HepG2 (cell line): ENCODE results near the gene UMOD. TPM values are rescaled to one million over a fixed set of nuclear protein-coding genes. Genes with fewer than 3 reads are reported as not detected.

Source experiments
- ATAC-seq: fragments of 200-7000 bp; cut with Tn5 transposase; 3 replicates; pipeline ENCODE4 v1.9.1; 2020; ENCODE audit warnings: mild to moderate bottlenecking, moderate library complexity
- BruUV-seq: library from RNA; stranded (reverse); fragments of 400-500 nt; replicated peaks from 2 replicates; lab custom pipeline; 2021; lab: Mats Ljungman, UMichigan
- CTCF ChIA-PET: fragments of 300-600 bp; formaldehyde crosslinking; extraction: SDS; loops from one replicate; lab custom pipeline; 2021; ENCODE audit warnings: low total read pairs, inconsistent platforms, low intra/inter-chr PET ratio; lab: Yijun Ruan, JAX
- POLR2A ChIA-PET: fragments of 350-600 bp; sonication (Branson Sonifier 250); formaldehyde crosslinking; loops from one replicate; lab custom pipeline; 2020; ENCODE audit warnings: antibody characterized with exemption, inconsistent platforms; lab: Yijun Ruan, JAX
- DNase-seq: peaks from one replicate; pipeline ENCODE4 v3.0.0-alpha.2; 2015; ENCODE audit warnings: low spot score
- FAIRE-seq: peaks from 3 replicates; lab custom pipeline; 2011; peaks lifted over from hg19 to GRCh38; lab: Jason Lieb, UNC
- H2AFZ ChIP-seq: one replicate; pipeline ENCODE4 v1.6.1; 2011; ENCODE audit warnings: low read length, inconsistent platforms
- H3K27ac ChIP-seq: fragments of 300-600 bp; 3 replicates; pipeline ENCODE4 v1.8.0; 2011; ENCODE audit warnings: mixed run types, mild to moderate bottlenecking, mixed read lengths, low read length, inconsistent platforms; ENCODE audit not compliant: insufficient read depth; ENCODE audit errors: extremely low read length
- H3K27me3 ChIP-seq, 2 experiments: fragments of 200-600 bp in 1 of 2; 2 replicates in 1 of 2; 3 replicates in 1 of 2; pipeline versions ENCODE4 v1.6.0 to v1.8.0; 2011; ENCODE audit warnings: low read length in 2 of 2, mild to moderate bottlenecking in 2 of 2, moderate library complexity in 2 of 2, inconsistent platforms in 1 of 2; ENCODE audit not compliant: insufficient read depth in 2 of 2, control insufficient read depth in 1 of 2
- H3K36me3 ChIP-seq, 2 experiments: fragments of 200-600 bp in 1 of 2; replicated peaks in 1 of 2; 2 replicates in 1 of 2; 3 replicates in 1 of 2; pipeline versions ENCODE4 v1.5.1 to v1.8.0; 2011; ENCODE audit warnings: low read length in 2 of 2, inconsistent platforms in 1 of 2; ENCODE audit not compliant: insufficient read depth in 2 of 2, control insufficient read depth in 1 of 2
- H3K4me1 ChIP-seq: 2 replicates; pipeline ENCODE4 v1.5.1; 2012; ENCODE audit warnings: low read length, inconsistent platforms; ENCODE audit not compliant: insufficient read depth
- H3K4me2 ChIP-seq: 2 replicates; pipeline ENCODE4 v1.6.0; 2011; ENCODE audit warnings: low read depth, low read length, inconsistent platforms
- H3K4me3 ChIP-seq, 3 experiments: fragments of 200-600 bp in 1 of 3; sonication (generic), shearing (Covaris generic) in 1 of 3; replicated peaks in 1 of 3; 2 replicates each; pipeline ENCODE4 v1.5.1; 2011 to 2016; ENCODE audit warnings: low read length in 3 of 3, inconsistent platforms in 2 of 3, low read depth in 2 of 3, mild to moderate bottlenecking in 2 of 3, control low read depth in 1 of 3, mixed read lengths in 1 of 3; ENCODE audit not compliant: insufficient read depth in 1 of 3
- H3K79me2 ChIP-seq: one replicate; pipeline ENCODE4 v1.6.1; 2011; ENCODE audit warnings: low read length, inconsistent platforms; ENCODE audit not compliant: insufficient read depth
- H3K9ac ChIP-seq: 2 replicates; pipeline ENCODE4 v1.6.0; 2011; ENCODE audit warnings: mild to moderate bottlenecking, low read depth, low read length, inconsistent platforms; ENCODE audit not compliant: insufficient read depth
- H3K9me3 ChIP-seq: 2 replicates; pipeline ENCODE4 v1.5.1; 2012; ENCODE audit warnings: mild to moderate bottlenecking, low read length
- H4K20me1 ChIP-seq: 2 replicates; pipeline ENCODE4 v1.6.0; 2011; ENCODE audit warnings: inconsistent platforms, mild to moderate bottlenecking, low read length, moderate library complexity; ENCODE audit not compliant: insufficient read depth
- ARHGAP35 ChIP-seq: sonication (generic); formaldehyde crosslinking; IDR thresholded peaks from 2 replicates; pipeline ENCODE4 v1.9.0; 2022; ENCODE audit warnings: mild to moderate bottlenecking, inconsistent platforms, moderate library complexity, missing genetic modification reagents, borderline replicate concordance
- CEBPG ChIP-seq: IDR thresholded peaks from 2 replicates; pipeline ENCODE4 v1.6.1; 2016
- GATA4 ChIP-seq: sonication (generic); IDR thresholded peaks from 2 replicates; pipeline ENCODE4 v1.6.1; 2016; ENCODE audit warnings: antibody characterized with exemption, low read depth, borderline replicate concordance
- MTA3 ChIP-seq: sonication (generic); formaldehyde crosslinking; IDR thresholded peaks from 2 replicates; pipeline ENCODE4 v1.4.0; 2020; ENCODE audit warnings: missing genetic modification reagents
- NFYB ChIP-seq: sonication (generic); formaldehyde crosslinking; IDR thresholded peaks from 2 replicates; pipeline ENCODE4 v1.4.0; 2020; ENCODE audit warnings: missing genetic modification reagents
- PTBP1 ChIP-seq: fragments of 200-400 bp; formaldehyde crosslinking; IDR thresholded peaks from 2 replicates; pipeline ENCODE4 v1.6.1; 2018; ENCODE audit warnings: low read length, low read depth; ENCODE audit not compliant: poor library complexity, severe bottlenecking
- RAD21 ChIP-seq: fragments of 450-650 bp; formaldehyde crosslinking; IDR thresholded peaks from 2 replicates; pipeline ENCODE4 v1.5.0; 2020; ENCODE audit warnings: mild to moderate bottlenecking
- RARA ChIP-seq: IDR thresholded peaks from 2 replicates; pipeline ENCODE4 v1.6.1; 2016; ENCODE audit warnings: missing genetic modification reagents, missing compliant biosample characterization
- RELA ChIP-seq: sonication (generic); formaldehyde crosslinking; IDR thresholded peaks from 2 replicates; pipeline ENCODE4 v1.4.0; 2020; ENCODE audit warnings: missing genetic modification reagents
- SOX13 ChIP-seq, 3 experiments: fragments of 450-650 bp in 1 of 3; sonication (generic) in 1 of 3; formaldehyde crosslinking in 1 of 3; IDR thresholded peaks in 2 of 3; conservative IDR thresholded peaks in 1 of 3; 2 replicates each; pipeline versions ENCODE4 v1.5.0 to v1.6.1; 2016 to 2020; ENCODE audit warnings: antibody characterized with exemption in 1 of 3, mild to moderate bottlenecking in 1 of 3, missing compliant biosample characterization in 1 of 3, missing genetic modification reagents in 1 of 3, moderate library complexity in 1 of 3
- SOX6 ChIP-seq, 2 experiments: fragments of 450-650 bp in 1 of 2; sonication (generic) in 1 of 2; formaldehyde crosslinking in 1 of 2; IDR thresholded peaks; 2 replicates each; pipeline versions ENCODE4 v1.4.0 to v1.6.1; 2017 to 2020; ENCODE audit warnings: antibody characterized with exemption in 1 of 2, mild to moderate bottlenecking in 1 of 2, missing genetic modification reagents in 1 of 2
- SPEN ChIP-seq: sonication (generic); formaldehyde crosslinking; IDR thresholded peaks from 2 replicates; pipeline ENCODE4 v1.5.1; 2020; ENCODE audit warnings: low read depth, mild to moderate bottlenecking, missing genetic modification reagents
- TP53 ChIP-seq: sonication (generic); formaldehyde crosslinking; conservative IDR thresholded peaks from 2 replicates; pipeline ENCODE4 v1.4.0; 2020; ENCODE audit warnings: missing genetic modification reagents
- ZFP82 ChIP-seq: sonication (generic); formaldehyde crosslinking; IDR thresholded peaks from 2 replicates; pipeline ENCODE4 v1.5.1; 2020; ENCODE audit warnings: mild to moderate bottlenecking, missing genetic modification reagents, borderline replicate concordance
- ZNF20 ChIP-seq: sonication (generic); formaldehyde crosslinking; IDR thresholded peaks from 2 replicates; pipeline ENCODE4 v1.4.0; 2020; ENCODE audit warnings: mild to moderate bottlenecking, moderate library complexity, missing genetic modification reagents
- ZNF256 ChIP-seq: sonication (generic); formaldehyde crosslinking; conservative IDR thresholded peaks from 2 replicates; pipeline ENCODE4 v1.4.0; 2020; ENCODE audit warnings: missing genetic modification reagents
- ZNF354B ChIP-seq: sonication (generic); formaldehyde crosslinking; IDR thresholded peaks from 2 replicates; pipeline ENCODE4 v1.8.0; 2022; ENCODE audit warnings: mild to moderate bottlenecking, missing genetic modification reagents
- ZNF782 ChIP-seq: sonication (generic); formaldehyde crosslinking; IDR thresholded peaks from 2 replicates; pipeline ENCODE4 v1.4.0; 2020; ENCODE audit warnings: missing genetic modification reagents, mild to moderate bottlenecking, borderline replicate concordance
- ZSCAN25 ChIP-seq: sonication (generic); formaldehyde crosslinking; IDR thresholded peaks from 2 replicates; pipeline ENCODE4 v1.8.0; 2022; ENCODE audit warnings: mild to moderate bottlenecking, missing genetic modification reagents
- WGBS: methylation state at CpG from one replicate; pipeline ENCODE4 v1.1.6; 2017; ENCODE audit warnings: low lambda C conversion rate; 5-methylcytosine and 5-hydroxymethylcytosine counted together
- in situ Hi-C: cut with HindIII; loops from 2 replicates; pipeline ENCODE4 v1.10.0; 2017; ENCODE audit warnings: low pct_unique_long_range_greater_than_20kb; ENCODE audit not compliant: extremely low pct_ligation_motif_present
- intact Hi-C: fragments of 100-400 bp; cut with micrococcal nuclease; formaldehyde crosslinking; loops from one replicate; pipeline ENCODE4 v1.10.0; 2022; ENCODE audit not compliant: unreplicated experiment
- polyA plus RNA-seq, 8 experiments: library from polyadenylated mRNA; depleted of rRNA in 3 of 8; stranded (reverse) in 7 of 8; unstranded in 1 of 8; fragments of >200 nt; fragmentation: Illumina TruSeq in 4 of 8; extraction: Trizol in 4 of 8; gene quantifications; 2 replicates each; pipeline versions ENCODE4 v1.2.1 to v1.2.3, GENCODE V29; 2011 to 2016; ENCODE audit warnings: low read depth in 4 of 8, missing spikeins in 1 of 8, mixed read lengths in 1 of 8; ENCODE audit not compliant: insufficient read depth in 1 of 8
- total RNA-seq, 5 experiments: library from RNA; depleted of rRNA; stranded (reverse); fragments of >200 nt; fragmentation: Illumina TruSeq; extraction: Trizol; gene quantifications; 2 replicates each; pipeline ENCODE4 v1.2.3, GENCODE V29; 2016; ENCODE audit warnings: low read depth in 1 of 5
- TF ChIP-seq, protein P1 (sequence below): sonication (generic); formaldehyde crosslinking; IDR thresholded peaks from 2 replicates; pipeline ENCODE4 v1.5.0; 2020; ENCODE audit warnings: mild to moderate bottlenecking, missing genetic modification reagents, borderline replicate concordance

Gene UMOD
- total and polyA plus RNA-seq, 2 of the 13 experiments (the other 11 are each of a cell fraction or from before 2014, with no cell fraction given) = not detected

DNA sequence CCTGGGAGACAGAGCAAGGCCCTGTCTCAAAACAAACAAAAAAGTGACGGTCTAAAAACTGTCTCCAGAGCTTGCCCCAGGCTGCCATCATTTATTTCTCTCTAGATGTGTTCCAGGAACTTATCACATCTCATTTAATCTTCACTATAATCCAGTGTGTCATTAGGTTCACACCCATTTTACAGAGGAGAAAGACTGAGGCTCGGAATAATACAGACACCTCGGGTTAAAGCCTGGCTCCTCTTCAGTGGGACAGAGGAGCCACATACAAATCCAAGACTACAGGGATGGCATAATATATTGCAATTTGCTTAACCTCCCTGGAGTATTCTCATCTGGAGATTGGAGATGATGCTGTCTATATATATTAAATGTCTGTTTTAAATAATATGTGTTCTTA is 46.1 kb upstream of the UMOD start (continued):
- TF ChIP-seq SOX13 (IDR thresholded peaks at IDR 0.05) = no peak
- TF ChIP-seq SOX13 (CRISPR knock-in tag; conservative IDR thresholded peaks at IDR 0.05 in 1 of 2, IDR thresholded peaks at IDR 0.05 in 1 of 2) = no peak
- TF ChIP-seq SOX6 (IDR thresholded peaks at IDR 0.05) = no peak
- no peak for TF ChIP-seq SOX6 (CRISPR knock-in tag; IDR thresholded peaks at IDR 0.05)
- TF ChIP-seq ZNF354B (CRISPR knock-in tag) = no peak
- no peak for TF ChIP-seq ZNF256 (CRISPR knock-in tag)
- no peak for TF ChIP-seq RAD21 (CRISPR knock-in tag)

- no peaks in the 10 kb centered on the region for H3K36me3 ChIP-seq
- peak overlapping the region; percentile 53 for H3K27ac ChIP-seq
- TSS peak; percentile 58 for BruUV-seq
- peak overlapping the region in 1 of 3 experiments; percentile 36; a peak in 1 of 6 replicates for H3K4me3 ChIP-seq
- H2AFZ ChIP-seq = peak overlapping the region; percentile 9
- 32% methylated on average over 6 of the region's 7 CpGs for WGBS
- H3K9ac ChIP-seq = peak overlapping the region; percentile 20; the same call in 1 of the 2 replicates
- intact Hi-C loops (no loop called here), in situ Hi-C loops (loop anchor here (25.0 kb wide), 1 partner anchor 810 kb away; no protein-coding TSS in a partner anchor)
- peaks cover 74% of the 10 kb centered on the region for H3K4me1 ChIP-seq
- H3K27me3 ChIP-seq = 0 out of 5 replicates have a peak, but pooled peaks cover 0 to under 1% of the 10 kb centered on the region in 2 experiments
- ATAC-seq (peak; percentile 66), FAIRE-seq (peak; percentile 49), DNase-seq (peak; percentile 31)
- peak overlapping the region; percentile 56 for H3K4me2 ChIP-seq
- POLR2A ChIA-PET = interaction anchor here (1.0 kb wide), 1 partner anchor 12 kb away, joined by 3 read pairs; the partner anchor contains the start of gene ACSM5
- no peaks in the 10 kb centered on the region for H3K9me3 ChIP-seq
- no peaks in the 10 kb centered on the region for H3K79me2 ChIP-seq
- no peaks in the 10 kb centered on the region for H4K20me1 ChIP-seq
- CTCF ChIA-PET = no interaction called here
- TF ChIP-seq MTA3 (CRISPR knock-in tag) = no peak
- TF ChIP-seq CEBPG (CRISPR knock-in tag) = no peak
- no peak for TF ChIP-seq NFYB (CRISPR knock-in tag)
- no peak for TF ChIP-seq TP53 (CRISPR knock-in tag)
- no peak for TF ChIP-seq RELA (CRISPR knock-in tag)
- TF ChIP-seq ZSCAN25 = peak; percentile 54; the same call in 1 of the 2 replicates
- no peak; the same call in 1 of the 2 replicates for TF ChIP-seq ARHGAP35 (CRISPR knock-in tag)
- TF ChIP-seq RARA (CRISPR knock-in tag) = peak; percentile 70
- TF ChIP-seq GATA4 = no peak
- TF ChIP-seq ZNF20 (CRISPR knock-in tag) = no peak
- TF ChIP-seq, protein P1, sequence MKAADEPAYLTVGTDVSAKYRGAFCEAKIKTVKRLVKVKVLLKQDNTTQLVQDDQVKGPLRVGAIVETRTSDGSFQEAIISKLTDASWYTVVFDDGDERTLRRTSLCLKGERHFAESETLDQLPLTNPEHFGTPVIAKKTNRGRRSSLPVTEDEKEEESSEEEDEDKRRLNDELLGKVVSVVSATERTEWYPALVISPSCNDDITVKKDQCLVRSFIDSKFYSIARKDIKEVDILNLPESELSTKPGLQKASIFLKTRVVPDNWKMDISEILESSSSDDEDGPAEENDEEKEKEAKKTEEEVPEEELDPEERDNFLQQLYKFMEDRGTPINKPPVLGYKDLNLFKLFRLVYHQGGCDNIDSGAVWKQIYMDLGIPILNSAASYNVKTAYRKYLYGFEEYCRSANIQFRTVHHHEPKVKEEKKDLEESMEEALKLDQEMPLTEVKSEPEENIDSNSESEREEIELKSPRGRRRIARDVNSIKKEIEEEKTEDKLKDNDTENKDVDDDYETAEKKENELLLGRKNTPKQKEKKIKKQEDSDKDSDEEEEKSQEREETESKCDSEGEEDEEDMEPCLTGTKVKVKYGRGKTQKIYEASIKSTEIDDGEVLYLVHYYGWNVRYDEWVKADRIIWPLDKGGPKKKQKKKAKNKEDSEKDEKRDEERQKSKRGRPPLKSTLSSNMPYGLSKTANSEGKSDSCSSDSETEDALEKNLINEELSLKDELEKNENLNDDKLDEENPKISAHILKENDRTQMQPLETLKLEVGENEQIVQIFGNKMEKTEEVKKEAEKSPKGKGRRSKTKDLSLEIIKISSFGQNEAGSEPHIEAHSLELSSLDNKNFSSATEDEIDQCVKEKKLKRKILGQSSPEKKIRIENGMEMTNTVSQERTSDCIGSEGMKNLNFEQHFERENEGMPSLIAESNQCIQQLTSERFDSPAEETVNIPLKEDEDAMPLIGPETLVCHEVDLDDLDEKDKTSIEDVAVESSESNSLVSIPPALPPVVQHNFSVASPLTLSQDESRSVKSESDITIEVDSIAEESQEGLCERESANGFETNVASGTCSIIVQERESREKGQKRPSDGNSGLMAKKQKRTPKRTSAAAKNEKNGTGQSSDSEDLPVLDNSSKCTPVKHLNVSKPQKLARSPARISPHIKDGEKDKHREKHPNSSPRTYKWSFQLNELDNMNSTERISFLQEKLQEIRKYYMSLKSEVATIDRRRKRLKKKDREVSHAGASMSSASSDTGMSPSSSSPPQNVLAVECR = peak; percentile 42; the same call in 1 of the 2 replicates
- TF ChIP-seq PTBP1 = no peak
- TF ChIP-seq ZFP82 = no peak
- 0 out of 2 replicates have a peak, but pooled peaks have one; percentile 46 for TF ChIP-seq SPEN
- no peak for TF ChIP-seq ZNF782
These were observed 45.1 kb upstream of the UMOD start for GRCh38 chr16:20397468-20398074.
